ENCODE results near the gene SSC4D. TPM values are rescaled to one million over a fixed set of nuclear protein-coding genes. Genes with fewer than 3 reads are reported as not detected.

Gene SSC4D
- total and polyA plus RNA-seq, 9 of the 15 experiments (the other 6 are each of a cell fraction or from before 2014, with no cell fraction given), result 0.06 to 1.1 (median 0.85) TPM; not detected in 1

DNA sequence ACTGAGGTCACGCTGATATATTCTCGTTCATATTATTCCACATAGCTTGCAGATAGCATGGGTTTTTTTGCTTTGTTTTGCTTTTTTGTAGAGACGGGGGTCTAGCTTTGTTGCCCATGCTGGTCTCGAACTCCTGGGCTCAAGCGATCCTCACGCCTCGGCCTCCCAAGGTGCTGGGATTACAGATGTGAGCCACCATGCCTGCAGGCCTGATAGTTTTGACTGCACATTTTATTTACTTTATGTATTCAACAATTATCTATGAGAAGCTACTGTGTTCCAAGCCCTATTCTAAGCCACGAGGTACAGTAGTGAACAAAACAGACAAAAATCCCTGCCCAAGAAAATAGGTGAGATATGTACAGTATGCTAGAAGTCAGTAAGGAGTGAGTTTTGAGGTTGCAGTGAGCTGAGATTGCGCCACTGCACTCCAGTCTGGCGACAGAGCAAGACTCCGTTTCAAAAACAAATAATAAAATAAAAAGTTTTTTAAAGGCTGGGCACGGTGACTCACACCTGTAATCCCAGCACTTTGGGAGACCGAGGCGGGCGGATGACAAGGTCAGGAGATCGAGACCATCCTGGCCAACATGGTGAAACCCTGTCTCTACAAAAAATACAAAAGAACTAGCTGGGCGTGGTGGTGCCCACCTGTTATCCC is 49.4 kb downstream of the SSC4D start:
- BruUV-seq (replicated peaks), result no TSS peak
- Histone ChIP-seq H3K27ac (ENCODE audit: extremely low read depth, low read depth, low read length) (peak overlapping the region; percentile 90), H3K4me2 (ENCODE audit: insufficient read depth, low read length) (peak overlapping the region; percentile 87), H3K27me3 (ENCODE audit: control insufficient read depth in 2 of 2, insufficient read depth in 2 of 2, low read length in 2 of 2) (no peaks in the 10 kb centered on the region), H3K4me1 (replicated peaks in 1 of 2; ENCODE audit: control insufficient read depth in 2 of 2, insufficient read depth in 2 of 2, low read length in 2 of 2) (peaks cover 20 to 33% of the 10 kb centered on the region in 2 experiments), H3K9me1 (ENCODE audit: control insufficient read depth, insufficient read depth, low read length) (no peaks in the 10 kb centered on the region), H3K4me3 (peak overlapping the region; percentile 94; the same call in 1 of the 2 replicates), H3K9me3 (replicated peaks; ENCODE audit: control insufficient read depth, insufficient read depth, low read depth, low read length) (no peaks in the 10 kb centered on the region), H3K9ac (ENCODE audit: insufficient read depth in 1 of 2, low read depth in 2 of 2, low read length in 2 of 2) (peak overlapping the region; percentile 49 to 84; a peak in 3 of 4 replicates), H3K79me2 (ENCODE audit: control insufficient read depth, insufficient read depth, low read length) (peaks cover 37% of the 10 kb centered on the region), H4K20me1 (replicated peaks; ENCODE audit: control insufficient read depth, insufficient read depth, low read length) (peaks cover 26% of the 10 kb centered on the region), H2AFZ (ENCODE audit: low read depth, low read length) (peak overlapping the region; percentile 87), H3K36me3 (ENCODE audit: control insufficient read depth, insufficient read depth, low read length) (peaks cover 29% of the 10 kb centered on the region)
- in situ Hi-C loops (cut with MboI), result no loop called here
- intact Hi-C loops (cut with micrococcal nuclease), result loop anchor here (1.0 to 2.0 kb wide), 2 partner anchors 33 to 42 kb away; no protein-coding TSS in a partner anchor
- POLR2A ChIA-PET, result interaction anchor here (0.7 to 2.7 kb wide), 7 partner anchors 9 to 43 kb away, joined by 3 to 24 read pairs (median 4); no protein-coding TSS in a partner anchor
- 72% methylated on average over 17 of the region's 17 CpGs for WGBS (ENCODE audit: insufficient coverage, low coverage, missing lambda C conversion rate)
- CTCF ChIA-PET (ENCODE audit: low intra/inter-chr PET ratio), result no interaction called here
- DNase-seq (ENCODE audit: extremely low read depth in 1 of 4, low spot score in 3 of 4) (no peak), ATAC-seq (no peak), FAIRE-seq (no peak)
- no peak for TF ChIP-seq NCOA2 (IDR thresholded peaks at IDR 0.05; ENCODE audit: partially characterized antibody in 2 of 2)
- no peak for TF ChIP-seq L3MBTL2 (IDR thresholded peaks at IDR 0.05)
- no peak for TF ChIP-seq ZNF384 (IDR thresholded peaks at IDR 0.05; ENCODE audit: low read depth, low read length)
- peak; percentile 2 for TF ChIP-seq PHF20 (IDR thresholded peaks at IDR 0.05; ENCODE audit: partially characterized antibody)
- no peak for TF ChIP-seq KDM4B (IDR thresholded peaks at IDR 0.05; ENCODE audit: borderline replicate concordance in 2 of 2, low read depth in 1 of 2)
- TF ChIP-seq, protein P1, sequence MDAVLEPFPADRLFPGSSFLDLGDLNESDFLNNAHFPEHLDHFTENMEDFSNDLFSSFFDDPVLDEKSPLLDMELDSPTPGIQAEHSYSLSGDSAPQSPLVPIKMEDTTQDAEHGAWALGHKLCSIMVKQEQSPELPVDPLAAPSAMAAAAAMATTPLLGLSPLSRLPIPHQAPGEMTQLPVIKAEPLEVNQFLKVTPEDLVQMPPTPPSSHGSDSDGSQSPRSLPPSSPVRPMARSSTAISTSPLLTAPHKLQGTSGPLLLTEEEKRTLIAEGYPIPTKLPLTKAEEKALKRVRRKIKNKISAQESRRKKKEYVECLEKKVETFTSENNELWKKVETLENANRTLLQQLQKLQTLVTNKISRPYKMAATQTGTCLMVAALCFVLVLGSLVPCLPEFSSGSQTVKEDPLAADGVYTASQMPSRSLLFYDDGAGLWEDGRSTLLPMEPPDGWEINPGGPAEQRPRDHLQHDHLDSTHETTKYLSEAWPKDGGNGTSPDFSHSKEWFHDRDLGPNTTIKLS (IDR thresholded peaks at IDR 0.05; ENCODE audit: borderline replicate concordance, low read depth), result no peak; the same call in 1 of the 2 replicates
- no peak for TF ChIP-seq ZNF3 (CRISPR knock-in tag; IDR thresholded peaks at IDR 0.05)
- no peak for TF ChIP-seq KLF16 (IDR thresholded peaks at IDR 0.05)
- no peak for TF ChIP-seq SMARCA4 (IDR thresholded peaks at IDR 0.05)
- TF ChIP-seq PTBP1 (IDR thresholded peaks at IDR 0.05; ENCODE audit: low read depth, low read length), result no peak
- TF ChIP-seq RBM14 (IDR thresholded peaks at IDR 0.05; ENCODE audit: borderline replicate concordance, insufficient read depth, low read depth, low read length), result no peak
- TF ChIP-seq ZNF696 (CRISPR knock-in tag; conservative IDR thresholded peaks at IDR 0.05), result no peak
- TF ChIP-seq ZNF431 (CRISPR knock-in tag; IDR thresholded peaks at IDR 0.05), result no peak
- TF ChIP-seq, protein P2, sequence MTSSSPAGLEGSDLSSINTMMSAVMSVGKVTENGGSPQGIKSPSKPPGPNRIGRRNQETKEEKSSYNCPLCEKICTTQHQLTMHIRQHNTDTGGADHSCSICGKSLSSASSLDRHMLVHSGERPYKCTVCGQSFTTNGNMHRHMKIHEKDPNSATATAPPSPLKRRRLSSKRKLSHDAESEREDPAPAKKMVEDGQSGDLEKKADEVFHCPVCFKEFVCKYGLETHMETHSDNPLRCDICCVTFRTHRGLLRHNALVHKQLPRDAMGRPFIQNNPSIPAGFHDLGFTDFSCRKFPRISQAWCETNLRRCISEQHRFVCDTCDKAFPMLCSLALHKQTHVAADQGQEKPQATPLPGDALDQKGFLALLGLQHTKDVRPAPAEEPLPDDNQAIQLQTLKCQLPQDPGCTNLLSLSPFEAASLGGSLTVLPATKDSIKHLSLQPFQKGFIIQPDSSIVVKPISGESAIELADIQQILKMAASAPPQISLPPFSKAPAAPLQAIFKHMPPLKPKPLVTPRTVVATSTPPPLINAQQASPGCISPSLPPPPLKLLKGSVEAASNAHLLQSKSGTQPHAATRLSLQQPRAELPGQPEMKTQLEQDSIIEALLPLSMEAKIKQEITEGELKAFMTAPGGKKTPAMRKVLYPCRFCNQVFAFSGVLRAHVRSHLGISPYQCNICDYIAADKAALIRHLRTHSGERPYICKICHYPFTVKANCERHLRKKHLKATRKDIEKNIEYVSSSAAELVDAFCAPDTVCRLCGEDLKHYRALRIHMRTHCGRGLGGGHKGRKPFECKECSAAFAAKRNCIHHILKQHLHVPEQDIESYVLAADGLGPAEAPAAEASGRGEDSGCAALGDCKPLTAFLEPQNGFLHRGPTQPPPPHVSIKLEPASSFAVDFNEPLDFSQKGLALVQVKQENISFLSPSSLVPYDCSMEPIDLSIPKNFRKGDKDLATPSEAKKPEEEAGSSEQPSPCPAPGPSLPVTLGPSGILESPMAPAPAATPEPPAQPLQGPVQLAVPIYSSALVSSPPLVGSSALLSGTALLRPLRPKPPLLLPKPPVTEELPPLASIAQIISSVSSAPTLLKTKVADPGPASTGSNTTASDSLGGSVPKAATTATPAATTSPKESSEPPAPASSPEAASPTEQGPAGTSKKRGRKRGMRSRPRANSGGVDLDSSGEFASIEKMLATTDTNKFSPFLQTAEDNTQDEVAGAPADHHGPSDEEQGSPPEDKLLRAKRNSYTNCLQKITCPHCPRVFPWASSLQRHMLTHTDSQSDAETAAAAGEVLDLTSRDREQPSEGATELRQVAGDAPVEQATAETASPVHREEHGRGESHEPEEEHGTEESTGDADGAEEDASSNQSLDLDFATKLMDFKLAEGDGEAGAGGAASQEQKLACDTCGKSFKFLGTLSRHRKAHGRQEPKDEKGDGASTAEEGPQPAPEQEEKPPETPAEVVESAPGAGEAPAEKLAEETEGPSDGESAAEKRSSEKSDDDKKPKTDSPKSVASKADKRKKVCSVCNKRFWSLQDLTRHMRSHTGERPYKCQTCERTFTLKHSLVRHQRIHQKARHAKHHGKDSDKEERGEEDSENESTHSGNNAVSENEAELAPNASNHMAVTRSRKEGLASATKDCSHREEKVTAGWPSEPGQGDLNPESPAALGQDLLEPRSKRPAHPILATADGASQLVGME (CRISPR knock-in tag; IDR thresholded peaks at IDR 0.05), result no peak
- no peak for TF ChIP-seq ZNF165 (CRISPR knock-in tag; IDR thresholded peaks at IDR 0.05; ENCODE audit: borderline replicate concordance)
- TF ChIP-seq CSDE1 (IDR thresholded peaks at IDR 0.05), result 0 out of 4 replicates have a peak, but pooled peaks of 1 of the 2 experiments have one; percentile 6

All from K562 (cell line).